Measurements from ENCODE around the gene DECR2. TPM values are rescaled to one million over a fixed set of nuclear protein-coding genes. Genes with fewer than 3 reads are reported as not detected.

DECR2 gene
- total and polyA plus RNA-seq, 9 of the 15 experiments (the other 6 are each of a cell fraction or from before 2014, with no cell fraction given) = 1.0 to 31.9 (median 10.3) TPM

DNA sequence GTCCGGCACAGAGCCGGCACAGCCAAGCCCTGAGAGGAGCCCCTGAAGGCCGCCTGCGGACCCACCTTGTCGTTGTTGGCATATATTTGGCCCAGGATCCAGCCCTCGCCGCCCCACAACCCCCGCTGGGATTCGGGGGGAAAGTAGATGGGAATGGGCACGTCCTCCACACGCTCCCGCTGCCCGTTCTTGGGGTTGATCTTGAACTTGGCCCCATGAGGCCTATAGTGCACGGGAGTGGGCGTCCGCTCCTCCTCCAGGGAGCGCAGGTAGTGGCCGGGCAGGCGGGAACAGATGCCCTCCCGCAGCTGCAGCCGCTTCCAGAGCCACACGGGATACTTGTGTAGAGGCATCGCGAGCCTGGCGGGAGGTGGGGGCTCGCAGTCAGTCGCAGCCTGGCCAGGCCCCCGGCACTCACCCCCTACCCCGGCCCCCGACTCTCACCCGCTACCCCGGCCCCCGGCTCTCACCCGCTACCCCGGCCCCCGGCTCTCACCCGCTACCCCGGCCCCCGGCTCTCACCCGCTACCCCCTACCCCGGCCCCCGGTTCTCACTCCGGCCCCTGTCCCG is 31.7 kb upstream of the DECR2 start (continued):
- TF ChIP-seq MAFK (IDR thresholded peaks at IDR 0.05; ENCODE audit: low read length) (no peak), HOXB6 (CRISPR knock-in tag; IDR thresholded peaks at IDR 0.05; ENCODE audit: borderline replicate concordance) (no peak), EGR1 (conservative IDR thresholded peaks at IDR 0.05) (0 out of 2 replicates have a peak, but pooled peaks have one; percentile 15), E2F6 (IDR thresholded peaks at IDR 0.05; ENCODE audit: borderline replicate concordance in 1 of 2, extremely low read depth in 1 of 2, insufficient read depth in 1 of 2, insufficient read length in 1 of 2, low read depth in 1 of 2, low read length in 1 of 2, poor library complexity in 1 of 2, severe bottlenecking in 1 of 2) (peak in 1 of 2 experiments; percentile 48), ETV5 (CRISPR knock-in tag; IDR thresholded peaks at IDR 0.05; ENCODE audit: low read depth) (0 out of 2 replicates have a peak, but pooled peaks have one; percentile 24), HMGN3 (IDR thresholded peaks at IDR 0.05; ENCODE audit: borderline replicate concordance, extremely low read depth, insufficient read length, low read depth, low read length) (peak; percentile 17), SREBF2 (CRISPR knock-in tag; IDR thresholded peaks at IDR 0.05) (no peak), PTRF (tag; IDR thresholded peaks at IDR 0.05) (no peak), RBM22 (IDR thresholded peaks at IDR 0.05; ENCODE audit: low read depth, low read length, poor library complexity, severe bottlenecking) (peak; percentile 9), EHMT2 (IDR thresholded peaks at IDR 0.05) (no peak), PATZ1 (CRISPR knock-in tag; IDR thresholded peaks at IDR 0.05; ENCODE audit: borderline replicate concordance) (no peak), HNRNPL (IDR thresholded peaks at IDR 0.05; ENCODE audit: low read depth, low read length) (no peak), ZNF584 (CRISPR knock-in tag; IDR thresholded peaks at IDR 0.05; ENCODE audit: low read depth) (no peak), SAP30 (IDR thresholded peaks at IDR 0.05; ENCODE audit: borderline replicate concordance, insufficient read depth, low read depth, low read length, poor library complexity, severe bottlenecking) (peak; percentile 19), ZBTB7A (IDR thresholded peaks at IDR 0.05; ENCODE audit: borderline replicate concordance, control insufficient read depth, low read depth, low read length) (peak; percentile 70; the same call in 1 of the 2 replicates), RBFOX2 (IDR thresholded peaks at IDR 0.05; ENCODE audit: low read depth, low read length) (0 out of 2 replicates have a peak, but pooled peaks have one; percentile 3), SMAD4 (CRISPR knock-in tag; conservative IDR thresholded peaks at IDR 0.05) (0 out of 2 replicates have a peak, but pooled peaks have one; percentile 18)
- TF ChIP-seq, protein P1, sequence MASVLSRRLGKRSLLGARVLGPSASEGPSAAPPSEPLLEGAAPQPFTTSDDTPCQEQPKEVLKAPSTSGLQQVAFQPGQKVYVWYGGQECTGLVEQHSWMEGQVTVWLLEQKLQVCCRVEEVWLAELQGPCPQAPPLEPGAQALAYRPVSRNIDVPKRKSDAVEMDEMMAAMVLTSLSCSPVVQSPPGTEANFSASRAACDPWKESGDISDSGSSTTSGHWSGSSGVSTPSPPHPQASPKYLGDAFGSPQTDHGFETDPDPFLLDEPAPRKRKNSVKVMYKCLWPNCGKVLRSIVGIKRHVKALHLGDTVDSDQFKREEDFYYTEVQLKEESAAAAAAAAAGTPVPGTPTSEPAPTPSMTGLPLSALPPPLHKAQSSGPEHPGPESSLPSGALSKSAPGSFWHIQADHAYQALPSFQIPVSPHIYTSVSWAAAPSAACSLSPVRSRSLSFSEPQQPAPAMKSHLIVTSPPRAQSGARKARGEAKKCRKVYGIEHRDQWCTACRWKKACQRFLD (CRISPR knock-in tag; IDR thresholded peaks at IDR 0.05) = no peak
- TF ChIP-seq, protein P2, sequence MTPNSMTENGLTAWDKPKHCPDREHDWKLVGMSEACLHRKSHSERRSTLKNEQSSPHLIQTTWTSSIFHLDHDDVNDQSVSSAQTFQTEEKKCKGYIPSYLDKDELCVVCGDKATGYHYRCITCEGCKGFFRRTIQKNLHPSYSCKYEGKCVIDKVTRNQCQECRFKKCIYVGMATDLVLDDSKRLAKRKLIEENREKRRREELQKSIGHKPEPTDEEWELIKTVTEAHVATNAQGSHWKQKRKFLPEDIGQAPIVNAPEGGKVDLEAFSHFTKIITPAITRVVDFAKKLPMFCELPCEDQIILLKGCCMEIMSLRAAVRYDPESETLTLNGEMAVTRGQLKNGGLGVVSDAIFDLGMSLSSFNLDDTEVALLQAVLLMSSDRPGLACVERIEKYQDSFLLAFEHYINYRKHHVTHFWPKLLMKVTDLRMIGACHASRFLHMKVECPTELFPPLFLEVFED (CRISPR knock-in tag; conservative IDR thresholded peaks at IDR 0.05) = no peak

Data from K562 (cell line).